Fibroblast of pulmonary artery (primary cell): ENCODE measurements around the gene PARD3.

Experiments used
- DNase-seq: peaks from one replicate; pipeline ENCODE4 v3.0.0-alpha.2; 2010; ENCODE audit warnings: low read depth
- H3K4me3 ChIP-seq: replicated peaks from 2 replicates; pipeline ENCODE4 v1.5.1; 2011; ENCODE audit warnings: low read depth, mild to moderate bottlenecking, control low read depth, low read length, moderate library complexity
- CTCF ChIP-seq: IDR thresholded peaks from 2 replicates; pipeline ENCODE4 v1.5.1; 2011; ENCODE audit warnings: mild to moderate bottlenecking, control low read depth, low read length, inconsistent platforms; ENCODE audit errors: missing control alignments

The PARD3 gene

GRCh38 chr10:34171957-34172527, 643.1 kb downstream of the PARD3 start:
- DNase-seq = no peak
- no peak overlapping the region for H3K4me3 ChIP-seq
- TF ChIP-seq CTCF = no peak

GRCh38 chr10:34169677-34170076, 645.4 kb downstream of the PARD3 start:
- no peak for TF ChIP-seq CTCF
- DNase-seq = no peak
- no peak overlapping the region for H3K4me3 ChIP-seq

- TF ChIP-seq CTCF = no peak
Observed at GRCh38 chr10:34169131-34169530, 646.0 kb downstream of the PARD3 start.

GRCh38 chr10:34168439-34168838, 646.7 kb downstream of the PARD3 start:
- H3K4me3 ChIP-seq = no peak overlapping the region
- no peak for DNase-seq
- TF ChIP-seq CTCF = no peak

More at GRCh38 chr10:34169131-34169530, 646.0 kb downstream of the PARD3 start:
- DNase-seq = no peak
- H3K4me3 ChIP-seq = no peak overlapping the region

DNA sequence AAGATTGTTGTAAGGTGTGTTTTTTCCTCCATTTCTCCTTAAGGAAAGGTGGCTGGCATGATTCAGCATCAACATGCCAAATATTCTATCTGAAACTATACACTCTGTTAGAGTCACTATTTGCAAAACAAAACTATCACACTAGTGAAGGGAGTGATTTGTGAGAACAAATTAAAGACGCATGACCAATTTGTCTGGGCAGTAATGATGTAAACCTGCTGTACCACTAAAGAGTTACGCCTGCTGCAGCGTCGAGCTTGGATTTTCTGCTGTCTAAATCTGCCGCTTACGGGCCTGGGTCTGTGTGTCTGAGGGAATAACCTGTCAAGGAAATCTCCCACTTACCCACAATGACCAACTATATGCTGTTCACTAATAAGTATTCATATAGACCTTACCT, 648.3 kb downstream of the PARD3 start:
- TF ChIP-seq CTCF = no peak
- no peak overlapping the region for H3K4me3 ChIP-seq
- DNase-seq = no peak

DNA sequence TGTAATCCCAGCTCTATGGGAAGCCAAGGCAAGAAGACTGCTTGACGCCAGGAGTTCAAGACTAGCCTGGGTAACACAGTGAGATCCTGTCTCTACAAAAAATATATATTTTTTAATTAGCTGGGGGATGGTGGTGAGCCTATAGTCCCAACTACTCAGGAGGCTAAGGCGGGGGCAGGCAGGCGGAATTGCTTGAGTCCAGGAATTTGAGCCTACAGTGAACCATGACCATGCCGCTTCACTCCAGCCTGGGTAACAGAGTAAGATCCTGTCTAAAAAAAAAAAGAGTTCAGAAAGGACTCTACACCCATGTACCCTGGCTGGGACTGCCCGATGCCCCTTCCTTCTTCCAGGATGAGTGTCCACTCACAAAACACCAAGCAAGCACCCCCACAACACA, 648.7 kb downstream of the PARD3 start:
- no peak for TF ChIP-seq CTCF
- no peak for DNase-seq
- H3K4me3 ChIP-seq = no peak overlapping the region

- no peak for DNase-seq
- no peak overlapping the region for H3K4me3 ChIP-seq
- TF ChIP-seq CTCF = no peak
Observed at GRCh38 chr10:34164029-34164428, 651.1 kb downstream of the PARD3 start.
